GM21423 (cell line): ENCODE measurements around the gene LST1.
"Not testable (repeated sequence)": the region's sequence is repeated elsewhere in the genome, so short reads cannot be mapped to it uniquely, and the experiment has no call there.

ENCODE experiments used
- ATAC-seq: cut with Tn5 transposase; IDR thresholded peaks from one replicate; pipeline ENCODE4 v1.9.1; 2021; ENCODE audit warnings: mild to moderate bottlenecking, moderate library complexity; ENCODE audit not compliant: unreplicated experiment

LST1 gene

GRCh38 chr6:31586008-31586407 is at the start of gene LST1:
TSS of gene LST1 (plus strand) at chr6:31586277. CDS start at chr6:31587300, 1,023 bp downstream.
- no peak for ATAC-seq

GRCh38 chr6:31538805-31539400 is 47.2 kb upstream of the LST1 start:
- no peak for ATAC-seq

- ATAC-seq, result no peak
Measured at GRCh38 chr6:31540640-31541039, 45.4 kb upstream of the LST1 start.

GRCh38 chr6:31541059-31541657 is 44.9 kb upstream of the LST1 start:
- no peak for ATAC-seq

- ATAC-seq, result peak; percentile 70
Measured at GRCh38 chr6:31541658-31542521, 44.2 kb upstream of the LST1 start, which contains the start of gene DDX39B. TSS of gene DDX39B (minus strand) at chr6:31542003. CDS start at chr6:31540532, 1,471 bp downstream.

GRCh38 chr6:31543639-31544038 is 42.4 kb upstream of the LST1 start:
- no peak for ATAC-seq

GRCh38 chr6:31544676-31545075 is 41.4 kb upstream of the LST1 start:
- no peak for ATAC-seq

- no peak for ATAC-seq
Measured at GRCh38 chr6:31545291-31545690, 40.8 kb upstream of the LST1 start.

GRCh38 chr6:31546339-31546957 is 39.6 kb upstream of the LST1 start, which contains the start of gene ATP6V1G2:
TSS of gene ATP6V1G2 (minus strand) at chr6:31546608. CDS start at chr6:31546559, 49 bp downstream.
- peak; percentile 35 for ATAC-seq

- peak; percentile 75 for ATAC-seq
Measured at GRCh38 chr6:31546958-31547726, 38.9 kb upstream of the LST1 start, which contains the start of gene NFKBIL1. TSS of gene NFKBIL1 (plus strand) at chr6:31547608. CDS start at chr6:31547695, 87 bp downstream.

- no peak for ATAC-seq
Measured at GRCh38 chr6:31547727-31548543, 38.1 kb upstream of the LST1 start.

- ATAC-seq, result no peak
Measured at GRCh38 chr6:31548544-31548873, 37.6 kb upstream of the LST1 start.

GRCh38 chr6:31551371-31551770 is 34.7 kb upstream of the LST1 start:
- ATAC-seq, result not testable (repeated sequence)

GRCh38 chr6:31556307-31556706 is 29.8 kb upstream of the LST1 start:
- no peak for ATAC-seq

- no peak for ATAC-seq
Measured at GRCh38 chr6:31557443-31558317, 28.4 kb upstream of the LST1 start.

- no peak for ATAC-seq
Measured at GRCh38 chr6:31558318-31558625, 27.8 kb upstream of the LST1 start.

- no peak for ATAC-seq
Measured at GRCh38 chr6:31558631-31559500, 27.2 kb upstream of the LST1 start.

GRCh38 chr6:31559606-31559957 is 26.5 kb upstream of the LST1 start:
- ATAC-seq, result no peak
